Dendritic cell treated with granulocyte-macrophage colony-stimulating factor and Interleukin-4, amounts not matched to agents 40 ng/mL and 50 ng/mL, for 4 days (primary cell): Measurements from ENCODE around the gene DENND2D.

Experiments used
- H3K27ac Mint-ChIP-seq: one replicate; pipeline ENCODE4 v1.8.0; 2022; ENCODE audit warnings: mild to moderate bottlenecking, mixed read lengths
- H3K27me3 Mint-ChIP-seq: one replicate; pipeline ENCODE4 v1.8.0; 2022; ENCODE audit warnings: mild to moderate bottlenecking, mixed read lengths
- H3K36me3 Mint-ChIP-seq: one replicate; pipeline ENCODE4 v1.8.0; 2022; ENCODE audit warnings: low read depth, mixed read lengths
- H3K4me1 Mint-ChIP-seq: one replicate; pipeline ENCODE4 v1.8.0; 2022; ENCODE audit warnings: low read depth, mixed read lengths
- H3K4me3 Mint-ChIP-seq: one replicate; pipeline ENCODE4 v1.8.0; 2022; ENCODE audit warnings: mild to moderate bottlenecking, moderate library complexity, mixed read lengths
- H3K9me3 Mint-ChIP-seq: one replicate; pipeline ENCODE4 v1.8.0; 2022; ENCODE audit warnings: mixed read lengths
- intact Hi-C: fragments of 100-400 bp; cut with micrococcal nuclease; formaldehyde crosslinking; loops from one replicate; pipeline ENCODE4 v1.15.0; 2022

Gene DENND2D

GRCh38 chr1:111192658-111193519 lies 7.6 kb downstream of the DENND2D start:
- H3K4me3 Mint-ChIP-seq = peak overlapping the region; percentile 35
- H3K9me3 Mint-ChIP-seq = no peaks in the 10 kb centered on the region
- H3K4me1 Mint-ChIP-seq = peaks cover 89% of the 10 kb centered on the region
- peaks cover 83% of the 10 kb centered on the region for H3K36me3 Mint-ChIP-seq
- intact Hi-C loops = no loop called here
- no peaks in the 10 kb centered on the region for H3K27me3 Mint-ChIP-seq
- peak overlapping the region; percentile 81 for H3K27ac Mint-ChIP-seq

GRCh38 chr1:111192074-111192473 lies 8.4 kb downstream of the DENND2D start:
- intact Hi-C loops = no loop called here
- Mint-ChIP-seq H3K36me3 (peaks cover 83% of the 10 kb centered on the region), H3K27ac (peak overlapping the region; percentile 81), H3K9me3 (no peaks in the 10 kb centered on the region), H3K27me3 (no peaks in the 10 kb centered on the region), H3K4me1 (peaks cover 81% of the 10 kb centered on the region), H3K4me3 (peak overlapping the region; percentile 17)

- Mint-ChIP-seq H3K27ac (peak overlapping the region; percentile 81), H3K4me3 (no peak overlapping the region), H3K9me3 (no peaks in the 10 kb centered on the region), H3K4me1 (peaks cover 75% of the 10 kb centered on the region), H3K27me3 (no peaks in the 10 kb centered on the region), H3K36me3 (peaks cover 85% of the 10 kb centered on the region)
- intact Hi-C loops = no loop called here
These were observed 8.9 kb downstream of the DENND2D start for GRCh38 chr1:111191496-111191895.

DNA sequence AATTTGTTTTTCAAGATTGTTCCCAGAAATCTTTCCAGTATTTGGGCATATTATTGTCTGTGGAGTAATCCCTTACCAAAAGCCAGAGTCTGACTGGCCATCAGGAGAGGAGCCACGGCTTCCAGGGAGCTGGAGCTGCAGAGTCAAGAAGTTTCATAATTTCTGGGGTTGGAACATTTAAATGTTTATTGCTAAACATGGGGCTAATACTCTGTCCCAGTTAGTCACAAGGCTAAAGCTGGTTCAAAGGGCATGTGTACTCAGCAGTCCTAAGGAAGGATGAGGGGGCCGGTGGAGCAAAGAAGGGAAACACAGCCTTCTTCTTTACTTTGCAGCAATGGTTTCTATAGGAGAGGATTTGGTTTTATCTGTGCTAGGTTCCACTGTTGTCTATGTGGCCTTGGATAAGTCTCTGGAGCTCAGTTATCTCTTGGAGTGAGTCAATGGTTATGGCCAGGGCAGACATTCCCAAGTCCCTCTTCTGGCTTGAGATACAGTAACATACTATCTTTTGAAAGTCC lies 9.5 kb downstream of the DENND2D start:
- H3K27me3 Mint-ChIP-seq = no peaks in the 10 kb centered on the region
- H3K9me3 Mint-ChIP-seq = no peaks in the 10 kb centered on the region
- H3K4me1 Mint-ChIP-seq = peaks cover 70% of the 10 kb centered on the region
- peaks cover 85% of the 10 kb centered on the region for H3K36me3 Mint-ChIP-seq
- no peak overlapping the region for H3K4me3 Mint-ChIP-seq
- intact Hi-C loops = no loop called here
- H3K27ac Mint-ChIP-seq = peak overlapping the region; percentile 72

- intact Hi-C loops = no loop called here
- Mint-ChIP-seq H3K4me3 (no peak overlapping the region), H3K9me3 (no peaks in the 10 kb centered on the region), H3K27ac (no peak overlapping the region), H3K4me1 (peaks cover 29% of the 10 kb centered on the region), H3K27me3 (no peaks in the 10 kb centered on the region), H3K36me3 (peaks cover 98% of the 10 kb centered on the region)
These were observed 15.8 kb downstream of the DENND2D start for GRCh38 chr1:111184663-111185062.

- Mint-ChIP-seq H3K9me3 (no peaks in the 10 kb centered on the region), H3K4me3 (no peak overlapping the region), H3K27ac (no peak overlapping the region), H3K36me3 (peaks cover 97% of the 10 kb centered on the region), H3K27me3 (no peaks in the 10 kb centered on the region), H3K4me1 (peaks cover 20% of the 10 kb centered on the region)
- intact Hi-C loops = no loop called here
These were observed 17.0 kb downstream of the DENND2D start for GRCh38 chr1:111183308-111184069.

- Mint-ChIP-seq H3K36me3 (peaks cover 95% of the 10 kb centered on the region), H3K27me3 (no peaks in the 10 kb centered on the region), H3K4me1 (peaks cover 19% of the 10 kb centered on the region), H3K27ac (no peak overlapping the region), H3K9me3 (no peaks in the 10 kb centered on the region), H3K4me3 (no peak overlapping the region)
- intact Hi-C loops = no loop called here
These were observed 18.4 kb downstream of the DENND2D start for GRCh38 chr1:111182052-111182451.

DNA sequence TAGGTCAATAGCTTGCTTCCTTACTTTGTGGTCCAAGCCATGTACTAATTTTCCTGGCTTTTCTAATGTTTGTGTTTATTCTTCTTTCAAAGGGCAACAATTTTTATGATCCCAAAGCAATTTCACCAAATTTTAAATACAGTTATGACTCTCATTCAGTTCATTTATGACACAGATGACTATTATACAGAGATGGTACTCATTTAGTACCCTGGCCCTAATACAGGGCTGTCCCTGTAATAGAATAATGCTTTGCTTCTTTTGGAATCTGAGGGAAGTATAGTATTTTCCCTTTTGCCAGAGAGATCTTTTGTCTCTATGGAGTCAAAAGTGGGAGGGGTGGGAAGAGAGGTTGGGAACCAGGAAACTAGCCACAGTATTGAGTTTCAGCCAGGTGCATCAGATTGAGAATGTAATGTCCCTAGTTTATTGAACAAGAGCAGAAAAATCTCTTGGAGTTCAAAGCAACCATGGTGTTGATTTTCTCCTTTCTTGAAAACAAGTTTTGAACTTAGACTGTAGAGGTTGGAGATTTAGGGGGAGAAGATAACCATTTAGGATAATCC lies 20.4 kb downstream of the DENND2D start:
- H3K9me3 Mint-ChIP-seq = no peaks in the 10 kb centered on the region
- no peaks in the 10 kb centered on the region for H3K27me3 Mint-ChIP-seq
- intact Hi-C loops = loop anchor here (10.0 kb wide), 1 partner anchor 55 kb away; no protein-coding TSS in a partner anchor
- no peak overlapping the region for H3K4me3 Mint-ChIP-seq
- H3K4me1 Mint-ChIP-seq = peaks cover 19% of the 10 kb centered on the region
- H3K36me3 Mint-ChIP-seq = peaks cover 91% of the 10 kb centered on the region
- no peak overlapping the region for H3K27ac Mint-ChIP-seq

GRCh38 chr1:111176678-111177077 lies 23.8 kb downstream of the DENND2D start:
- H3K9me3 Mint-ChIP-seq = no peaks in the 10 kb centered on the region
- peaks cover 93% of the 10 kb centered on the region for H3K36me3 Mint-ChIP-seq
- H3K27ac Mint-ChIP-seq = no peak overlapping the region
- intact Hi-C loops = loop anchor here (10.0 kb wide), 1 partner anchor 52 kb away; no protein-coding TSS in a partner anchor
- no peaks in the 10 kb centered on the region for H3K4me1 Mint-ChIP-seq
- no peak overlapping the region for H3K4me3 Mint-ChIP-seq
- no peaks in the 10 kb centered on the region for H3K27me3 Mint-ChIP-seq

- intact Hi-C loops = loop anchor here (10.0 kb wide), 1 partner anchor 51 kb away; no protein-coding TSS in a partner anchor
- Mint-ChIP-seq H3K36me3 (peaks cover 87% of the 10 kb centered on the region), H3K4me1 (no peaks in the 10 kb centered on the region), H3K9me3 (no peaks in the 10 kb centered on the region), H3K4me3 (no peak overlapping the region), H3K27ac (no peak overlapping the region), H3K27me3 (no peaks in the 10 kb centered on the region)
These were observed 25.1 kb downstream of the DENND2D start for GRCh38 chr1:111175349-111175748.

DNA sequence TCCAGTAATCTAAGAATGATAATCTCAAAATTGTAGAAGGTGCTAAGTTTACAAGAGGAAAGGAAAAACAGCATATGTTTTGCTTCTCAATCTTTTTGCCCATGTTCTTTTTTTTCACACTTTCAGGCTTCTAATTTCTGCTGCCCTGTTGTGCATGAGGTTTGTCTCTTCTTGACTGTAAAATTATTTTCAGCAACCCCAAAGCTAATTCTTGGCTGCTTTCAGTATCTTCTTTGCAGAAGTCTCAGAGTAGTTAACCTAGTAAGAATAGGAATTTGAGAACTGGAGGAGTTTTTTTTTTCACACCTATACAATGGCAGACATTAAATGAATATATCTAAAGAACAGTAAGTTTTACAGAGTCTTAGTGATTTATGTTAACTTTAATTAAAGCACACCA lies 26.4 kb downstream of the DENND2D start:
- Mint-ChIP-seq H3K9me3 (no peaks in the 10 kb centered on the region), H3K27me3 (no peaks in the 10 kb centered on the region), H3K27ac (no peak overlapping the region), H3K4me1 (no peaks in the 10 kb centered on the region), H3K4me3 (no peak overlapping the region), H3K36me3 (peaks cover 83% of the 10 kb centered on the region)
- intact Hi-C loops = loop anchor here (10.0 kb wide), 1 partner anchor 49 kb away; no protein-coding TSS in a partner anchor

DNA sequence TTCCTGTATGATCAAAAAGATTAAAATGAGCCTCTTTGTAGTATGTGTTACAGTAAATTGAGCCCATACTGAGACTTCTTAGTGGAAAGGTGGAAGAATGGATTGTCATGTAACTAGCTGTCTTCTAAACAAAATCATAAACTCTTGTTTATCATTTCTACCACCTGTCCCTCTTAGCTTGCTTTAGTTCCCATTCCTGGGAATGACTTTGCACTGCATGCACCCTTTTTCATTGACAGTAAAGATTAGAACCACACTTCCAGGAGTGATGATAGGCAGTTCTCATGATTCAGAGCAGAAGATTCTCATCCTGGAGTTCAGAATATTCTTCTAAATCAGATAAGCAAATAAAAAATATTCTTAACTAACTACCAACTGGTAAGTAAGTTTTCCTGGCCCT lies 28.0 kb downstream of the DENND2D start:
- Mint-ChIP-seq H3K27ac (no peak overlapping the region), H3K27me3 (no peaks in the 10 kb centered on the region), H3K36me3 (peaks cover 84% of the 10 kb centered on the region), H3K9me3 (no peaks in the 10 kb centered on the region), H3K4me1 (no peaks in the 10 kb centered on the region), H3K4me3 (no peak overlapping the region)
- intact Hi-C loops = loop anchor here (10.0 kb wide), 1 partner anchor 48 kb away; no protein-coding TSS in a partner anchor

GRCh38 chr1:111164151-111164550 lies 36.3 kb downstream of the DENND2D start:
- Mint-ChIP-seq H3K27ac (no peak overlapping the region), H3K9me3 (no peaks in the 10 kb centered on the region), H3K36me3 (peaks cover 88% of the 10 kb centered on the region), H3K4me3 (no peak overlapping the region), H3K4me1 (peaks cover 12% of the 10 kb centered on the region), H3K27me3 (no peaks in the 10 kb centered on the region)
- intact Hi-C loops = no loop called here

DNA sequence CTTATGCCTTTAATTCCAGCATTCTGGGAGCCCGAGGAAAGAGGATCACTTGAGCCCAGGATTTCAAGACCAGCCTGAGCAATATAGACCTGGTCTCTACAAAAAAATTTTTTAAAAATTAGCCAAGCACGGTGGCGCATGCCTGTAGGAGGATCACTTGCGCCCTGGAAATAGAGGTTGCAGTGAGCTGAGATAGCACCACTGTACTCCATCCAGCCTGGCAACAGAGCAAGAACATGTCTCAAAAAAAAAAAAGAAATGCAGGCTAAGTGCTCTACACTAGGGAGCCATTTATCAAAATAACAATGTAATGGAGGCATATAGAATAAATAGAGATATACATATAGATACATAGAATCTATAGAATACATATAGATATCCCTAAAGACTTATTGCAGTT lies 37.1 kb downstream of the DENND2D start:
- Mint-ChIP-seq H3K9me3 (no peaks in the 10 kb centered on the region), H3K27me3 (no peaks in the 10 kb centered on the region), H3K4me1 (peaks cover 12% of the 10 kb centered on the region), H3K4me3 (no peak overlapping the region), H3K36me3 (peaks cover 88% of the 10 kb centered on the region), H3K27ac (no peak overlapping the region)
- intact Hi-C loops = no loop called here
